DMS53 treated with DMSO at 0.1 percent for 48 hours (cell line): ENCODE measurements around the gene PRSS53.
"Not testable (repeated sequence)": the region's sequence is repeated elsewhere in the genome, so short reads cannot be mapped to it uniquely, and the experiment has no call there.

Experiments
- DNase-seq: peaks from one replicate; lab custom pipeline; 2025; ENCODE audit not compliant: unreplicated experiment; lab: John Stamatoyannopoulos, UW

PRSS53 gene

GRCh38 chr16:31118223-31119155 is 29.7 kb upstream of the PRSS53 start:
- no peak for DNase-seq

- peak; percentile 86 for DNase-seq
These were observed 28.9 kb upstream of the PRSS53 start, which contains the start of gene KAT8 for GRCh38 chr16:31117384-31118222. Gene KAT8, plus strand, starts transcription at chr16:31117664. Its CDS starts 18 bp downstream, at chr16:31117682.

GRCh38 chr16:31114468-31114867 is 25.7 kb upstream of the PRSS53 start:
- no peak for DNase-seq

GRCh38 chr16:31113121-31114120 is 24.7 kb upstream of the PRSS53 start:
- no peak for DNase-seq

GRCh38 chr16:31112711-31113110 is 24.0 kb upstream of the PRSS53 start:
- DNase-seq = no peak

- DNase-seq = no peak
These were observed 23.2 kb upstream of the PRSS53 start for GRCh38 chr16:31111881-31112466.

- DNase-seq = no peak
These were observed 21.6 kb upstream of the PRSS53 start for GRCh38 chr16:31110106-31111034.

GRCh38 chr16:31109622-31110021 is 20.9 kb upstream of the PRSS53 start:
- DNase-seq = no peak

GRCh38 chr16:31108794-31109558 is 20.2 kb upstream of the PRSS53 start:
- DNase-seq = no peak

- peak; percentile 11 for DNase-seq
These were observed 19.5 kb upstream of the PRSS53 start, which contains the start of gene BCKDK for GRCh38 chr16:31108035-31108793. Gene BCKDK, plus strand, starts transcription at chr16:31108386. Its CDS starts 838 bp downstream, at chr16:31109224.

GRCh38 chr16:31107465-31107867 is 18.7 kb upstream of the PRSS53 start:
- DNase-seq = no peak

GRCh38 chr16:31106509-31107464 is 18.0 kb upstream of the PRSS53 start:
- no peak for DNase-seq

GRCh38 chr16:31105677-31106213 is 17.0 kb upstream of the PRSS53 start:
- peak; percentile 52 for DNase-seq

- DNase-seq = not testable (repeated sequence)
These were observed 12.3 kb upstream of the PRSS53 start for GRCh38 chr16:31100876-31101641.
